Stomach (tissue), 4 donors: ENCODE measurements around the gene ASPHD1.

Source experiments
- EP300 ChIP-seq: sonication (generic); formaldehyde crosslinking; IDR thresholded peaks from one replicate; pipeline ENCODE4 v1.6.1; 2017; ENCODE audit warnings: antibody characterized with exemption
- TF ChIP-seq, protein P1 (sequence below), 7 experiments: fragments of 450-650 bp in 4 of 7; fragments of 200-600 bp in 3 of 7; sonication (generic) in 3 of 7; IDR thresholded peaks; one replicate each; pipeline ENCODE4 v1.5.1; 2016 to 2019; ENCODE audit warnings: antibody characterized with exemption in 7 of 7, control low read depth in 2 of 7, mild to moderate bottlenecking in 1 of 7

DNA sequence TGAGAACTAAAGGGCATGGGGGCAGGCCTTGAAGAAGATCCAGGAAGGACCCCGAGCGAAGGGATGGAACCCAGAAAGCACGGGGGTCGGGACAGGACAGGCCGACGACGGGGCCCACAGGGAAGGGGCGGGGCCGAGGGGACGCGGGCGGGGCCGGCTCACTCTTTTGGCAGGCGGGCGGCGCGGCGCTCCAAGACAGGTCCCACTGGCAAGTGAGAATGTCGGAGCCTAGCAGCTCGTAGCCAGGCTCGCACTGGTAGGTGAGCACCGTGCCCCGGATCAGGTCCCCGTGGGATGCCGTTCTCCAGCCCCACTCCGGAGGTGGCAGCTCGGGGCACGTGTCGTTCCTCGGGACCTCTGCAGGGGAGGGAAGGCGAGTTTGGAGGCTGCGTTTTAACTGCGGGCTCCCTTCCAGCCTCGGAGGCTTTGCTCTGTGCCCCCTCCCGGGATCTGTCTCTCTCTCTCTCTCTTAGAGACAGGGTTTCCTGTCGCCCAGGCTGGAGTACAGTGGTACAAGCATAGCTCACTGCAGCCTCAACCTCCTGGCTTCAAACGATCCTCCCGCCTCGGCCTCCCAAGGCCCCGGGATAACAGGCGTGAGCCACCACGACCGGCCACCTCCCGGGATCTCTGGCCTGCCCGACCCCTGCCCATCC, 23.6 kb upstream of the ASPHD1 start:
- TF ChIP-seq, protein P1, sequence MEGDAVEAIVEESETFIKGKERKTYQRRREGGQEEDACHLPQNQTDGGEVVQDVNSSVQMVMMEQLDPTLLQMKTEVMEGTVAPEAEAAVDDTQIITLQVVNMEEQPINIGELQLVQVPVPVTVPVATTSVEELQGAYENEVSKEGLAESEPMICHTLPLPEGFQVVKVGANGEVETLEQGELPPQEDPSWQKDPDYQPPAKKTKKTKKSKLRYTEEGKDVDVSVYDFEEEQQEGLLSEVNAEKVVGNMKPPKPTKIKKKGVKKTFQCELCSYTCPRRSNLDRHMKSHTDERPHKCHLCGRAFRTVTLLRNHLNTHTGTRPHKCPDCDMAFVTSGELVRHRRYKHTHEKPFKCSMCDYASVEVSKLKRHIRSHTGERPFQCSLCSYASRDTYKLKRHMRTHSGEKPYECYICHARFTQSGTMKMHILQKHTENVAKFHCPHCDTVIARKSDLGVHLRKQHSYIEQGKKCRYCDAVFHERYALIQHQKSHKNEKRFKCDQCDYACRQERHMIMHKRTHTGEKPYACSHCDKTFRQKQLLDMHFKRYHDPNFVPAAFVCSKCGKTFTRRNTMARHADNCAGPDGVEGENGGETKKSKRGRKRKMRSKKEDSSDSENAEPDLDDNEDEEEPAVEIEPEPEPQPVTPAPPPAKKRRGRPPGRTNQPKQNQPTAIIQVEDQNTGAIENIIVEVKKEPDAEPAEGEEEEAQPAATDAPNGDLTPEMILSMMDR (IDR thresholded peaks at IDR 0.05), result no peak
- TF ChIP-seq EP300, result no peak
